Stimulated activated effector memory CD8-positive, alpha-beta T cell treated with anti-CD3 and anti-CD28 coated beads, Interleukin-12 subunit alpha, Interleukin-12 subunit beta, amount 100 ng/mL, for 72 hours (primary cell): ENCODE measurements around the gene GDNF.

Experiments used
- ATAC-seq: fragments of 150-1000 bp; cut with Tn5 transposase; 2 replicates; pipeline ENCODE4 v1.10.0; 2021
- DNase-seq, 2 donors: peaks; one replicate each; pipeline ENCODE4 v3.0.0; 2021 to 2022; ENCODE audit warnings: low spot score in 2 of 2
- H3K27ac Mint-ChIP-seq: one replicate; pipeline ENCODE4 v1.8.0; 2022; ENCODE audit warnings: mild to moderate bottlenecking, mixed read lengths
- H3K36me3 Mint-ChIP-seq: one replicate; pipeline ENCODE4 v1.8.0; 2022; ENCODE audit warnings: mild to moderate bottlenecking, mixed read lengths
- H3K4me1 Mint-ChIP-seq: one replicate; pipeline ENCODE4 v1.8.0; 2022; ENCODE audit warnings: mixed read lengths
- H3K4me3 Mint-ChIP-seq: one replicate; pipeline ENCODE4 v1.8.0; 2022; ENCODE audit warnings: mild to moderate bottlenecking, mixed read lengths
- H3K9me3 Mint-ChIP-seq: one replicate; pipeline ENCODE4 v1.8.0; 2022; ENCODE audit warnings: mixed read lengths

Gene GDNF

DNA sequence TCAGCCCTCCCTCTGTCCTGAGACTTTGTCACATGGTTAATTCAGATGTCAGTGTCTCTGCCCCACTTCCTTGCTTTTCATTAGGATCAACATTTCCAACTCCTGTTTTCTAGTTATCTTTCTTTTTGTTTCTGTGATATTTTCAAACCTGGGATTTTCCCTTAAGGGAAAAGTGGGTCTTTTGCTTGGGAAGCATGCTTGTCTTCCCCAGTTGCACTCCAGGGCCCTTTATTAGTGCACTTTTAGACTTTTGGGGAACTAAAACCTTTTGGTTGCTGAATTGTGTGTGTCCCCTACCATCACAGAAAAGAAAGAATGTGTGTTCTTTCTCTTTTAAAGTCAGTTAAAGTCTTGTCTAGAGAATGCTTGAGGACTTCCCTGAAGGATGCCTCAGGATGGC, 18.4 kb upstream of the GDNF start:
- Mint-ChIP-seq H3K9me3 (peaks cover 4% of the 10 kb centered on the region), H3K4me3 (no peak overlapping the region), H3K36me3 (no peaks in the 10 kb centered on the region), H3K27ac (no peak overlapping the region), H3K4me1 (no peaks in the 10 kb centered on the region)
- DNase-seq (no peak), ATAC-seq (no peak)

DNA sequence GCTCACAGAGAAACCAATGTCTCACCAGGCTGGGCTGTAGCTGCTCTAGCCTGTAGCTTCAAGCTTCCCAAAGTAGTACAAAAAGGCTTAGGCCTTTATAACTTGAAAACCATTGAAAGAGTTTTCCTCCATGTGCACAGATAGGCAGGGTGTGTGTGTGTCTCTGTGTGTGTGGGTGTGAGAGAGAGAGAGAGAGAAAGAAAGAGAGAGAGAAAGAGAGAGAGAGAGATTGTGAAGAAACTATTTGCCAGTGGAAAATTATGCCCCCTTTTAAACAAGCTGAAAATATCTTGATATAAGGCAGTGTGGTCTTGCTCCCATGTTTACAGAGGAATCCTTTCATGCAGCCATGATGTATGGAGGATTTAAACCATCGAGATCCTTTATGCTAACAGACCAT, 17.9 kb upstream of the GDNF start:
- H3K36me3 Mint-ChIP-seq: no peaks in the 10 kb centered on the region
- H3K4me1 Mint-ChIP-seq: no peaks in the 10 kb centered on the region
- H3K4me3 Mint-ChIP-seq: no peak overlapping the region
- H3K9me3 Mint-ChIP-seq: peaks cover 4% of the 10 kb centered on the region
- ATAC-seq (no peak), DNase-seq (no peak)
- H3K27ac Mint-ChIP-seq: no peak overlapping the region

DNA sequence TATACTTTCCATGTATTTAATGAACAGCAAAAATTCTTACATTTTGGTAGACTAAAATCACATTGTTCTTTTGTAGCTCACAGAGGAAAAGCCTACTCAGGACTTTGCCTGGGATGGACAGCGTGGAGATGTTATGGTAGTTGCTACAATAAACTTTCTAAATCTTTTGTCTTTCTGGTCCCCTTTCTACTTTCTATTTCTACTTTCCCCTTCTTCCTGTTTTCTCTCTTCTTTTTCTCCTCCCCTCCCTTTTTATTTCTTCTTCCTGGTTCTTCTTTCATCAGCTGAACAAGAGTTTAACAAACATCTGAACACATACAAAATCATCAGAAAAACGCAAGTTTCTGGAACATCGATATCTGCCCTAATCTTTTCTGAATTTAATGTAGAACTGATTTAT, 15.6 kb upstream of the GDNF start:
- H3K9me3 Mint-ChIP-seq: peaks cover 4% of the 10 kb centered on the region
- ATAC-seq: no peak
- H3K27ac Mint-ChIP-seq: no peak overlapping the region
- H3K4me1 Mint-ChIP-seq: no peaks in the 10 kb centered on the region
- no peaks in the 10 kb centered on the region for H3K36me3 Mint-ChIP-seq
- H3K4me3 Mint-ChIP-seq: no peak overlapping the region
- no peak for DNase-seq

DNA sequence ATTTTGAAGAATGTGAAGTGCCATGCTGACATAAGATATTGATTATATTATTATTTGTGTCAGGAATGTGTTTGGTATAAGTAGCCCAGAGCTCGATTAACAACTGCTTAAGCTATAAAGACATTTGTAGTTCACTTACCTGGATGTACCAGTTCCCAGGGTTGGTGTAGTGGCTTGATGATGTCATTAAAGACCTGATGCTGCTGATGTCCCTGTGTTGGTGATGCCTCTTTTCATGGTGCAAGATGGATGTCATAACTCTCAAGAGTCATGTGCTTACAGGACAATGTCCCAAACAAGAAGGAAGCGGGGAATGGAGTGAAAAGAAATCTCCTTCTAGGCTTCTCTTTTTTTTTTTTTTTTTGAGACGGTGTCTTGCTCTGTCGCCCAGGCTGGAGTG, 11.5 kb upstream of the GDNF start:
- no peak overlapping the region for H3K27ac Mint-ChIP-seq
- no peak overlapping the region for H3K4me3 Mint-ChIP-seq
- ATAC-seq: no peak

DNA sequence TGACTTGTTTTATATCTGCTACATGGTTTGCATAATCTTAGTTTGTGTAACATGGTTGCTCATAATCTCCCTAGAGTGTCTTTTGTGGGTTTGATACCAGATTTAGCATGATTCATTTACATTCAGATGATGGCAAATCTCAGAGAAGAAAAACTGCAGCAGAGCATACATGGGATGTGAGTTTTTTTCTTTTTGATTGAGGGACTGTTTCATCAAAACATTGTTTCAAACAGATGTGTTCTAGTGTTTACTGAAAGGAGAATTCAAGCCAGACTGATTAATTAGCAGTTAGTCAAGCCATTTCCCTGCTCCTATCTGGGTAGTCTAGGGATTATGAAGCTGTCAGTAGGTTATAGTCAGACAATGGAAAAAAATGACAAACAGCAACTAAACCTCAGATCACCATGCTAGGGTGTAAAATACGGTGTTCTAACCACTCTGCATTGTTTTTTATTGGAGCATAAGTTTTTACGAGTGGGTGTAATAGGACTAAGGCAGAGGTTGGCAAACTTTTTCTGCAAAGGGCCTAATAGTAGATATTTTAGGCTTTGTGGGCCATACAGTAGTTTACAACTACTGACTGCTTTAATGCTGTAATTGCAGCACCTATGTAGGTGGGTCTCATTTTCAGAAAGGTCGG, 10.5 kb upstream of the GDNF start:
- DNase-seq (no peak), ATAC-seq (no peak)
- Mint-ChIP-seq H3K36me3 (no peaks in the 10 kb centered on the region), H3K4me3 (no peak overlapping the region), H3K27ac (no peak overlapping the region), H3K4me1 (no peaks in the 10 kb centered on the region), H3K9me3 (no peaks in the 10 kb centered on the region)

More for the DNA sequence above, 11.5 kb upstream of the GDNF start:
- no peak for DNase-seq
- Mint-ChIP-seq H3K9me3 (peaks cover 4% of the 10 kb centered on the region), H3K4me1 (no peaks in the 10 kb centered on the region), H3K36me3 (no peaks in the 10 kb centered on the region)

DNA sequence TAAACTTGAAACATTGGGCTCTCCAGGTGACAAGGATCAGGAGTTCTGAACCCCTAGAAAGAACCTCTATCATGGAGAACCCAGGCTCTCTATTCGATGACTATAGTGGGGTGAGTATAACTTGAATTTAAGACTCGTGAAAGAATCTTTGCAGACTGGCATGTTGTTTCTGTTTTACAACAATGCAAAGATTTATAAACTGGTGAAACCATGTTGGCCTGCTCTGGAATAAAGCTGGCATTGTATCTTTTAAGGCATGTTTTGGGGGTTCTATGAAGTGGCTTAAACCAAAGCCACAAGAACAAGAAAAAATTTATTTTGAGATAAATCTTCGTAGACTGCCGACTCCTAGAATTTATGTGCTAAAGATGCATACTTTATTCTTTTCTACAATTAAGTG, 9.8 kb upstream of the GDNF start:
- no peak overlapping the region for H3K4me3 Mint-ChIP-seq
- H3K9me3 Mint-ChIP-seq: no peaks in the 10 kb centered on the region
- H3K27ac Mint-ChIP-seq: no peak overlapping the region
- no peaks in the 10 kb centered on the region for H3K4me1 Mint-ChIP-seq
- ATAC-seq: no peak
- no peaks in the 10 kb centered on the region for H3K36me3 Mint-ChIP-seq
- no peak for DNase-seq

DNA sequence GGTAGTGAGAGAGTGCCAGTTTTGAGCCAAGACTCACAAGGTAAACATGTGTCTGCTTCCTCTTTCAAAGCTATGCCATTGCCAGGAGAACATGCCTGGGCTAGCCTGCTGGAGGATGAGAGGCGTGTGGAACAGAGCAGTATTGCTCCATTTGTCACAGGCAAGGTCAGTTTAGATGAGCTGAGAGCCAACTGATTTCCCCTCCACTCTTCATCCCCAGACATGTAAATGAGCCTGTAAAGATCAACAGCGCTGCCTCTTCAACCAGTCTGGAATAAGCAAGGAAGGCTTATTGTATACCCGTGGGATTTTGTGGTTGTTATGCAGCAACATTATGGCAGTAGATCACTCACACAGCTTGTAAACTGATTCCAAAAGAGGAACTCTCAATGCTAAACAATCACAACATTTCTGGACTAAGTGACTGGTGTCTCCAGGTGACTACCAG, 8.2 kb upstream of the GDNF start:
- Mint-ChIP-seq H3K36me3 (no peaks in the 10 kb centered on the region), H3K4me3 (no peak overlapping the region), H3K4me1 (no peaks in the 10 kb centered on the region), H3K27ac (no peak overlapping the region), H3K9me3 (no peaks in the 10 kb centered on the region)
- DNase-seq (no peak), ATAC-seq (peak; percentile 31)

DNA sequence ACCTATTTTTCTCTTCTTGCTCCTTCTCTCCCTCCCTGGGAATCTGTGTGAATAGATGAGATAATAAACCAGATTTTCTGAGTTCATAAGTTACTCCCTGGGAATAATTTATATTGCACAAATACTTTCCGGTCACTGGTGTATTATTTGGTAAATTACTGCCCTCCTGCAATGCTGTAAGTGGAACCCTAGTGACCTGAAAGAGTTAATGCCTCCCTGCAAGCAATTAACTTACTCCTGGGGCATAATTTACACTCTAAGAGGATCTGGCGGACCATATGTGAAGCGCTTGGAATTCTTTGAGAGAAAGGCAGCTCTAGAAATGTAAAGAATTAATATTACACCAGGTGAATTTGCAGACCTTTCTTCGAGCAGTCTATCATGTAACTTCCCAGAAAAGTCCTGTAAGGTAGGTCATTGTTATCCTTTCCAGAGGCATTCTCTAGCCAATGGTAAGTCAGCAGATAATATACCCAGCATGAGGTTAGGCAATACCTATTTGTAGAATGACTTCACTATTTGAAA, 7.0 kb upstream of the GDNF start:
- Mint-ChIP-seq H3K9me3 (no peaks in the 10 kb centered on the region), H3K4me1 (no peaks in the 10 kb centered on the region), H3K36me3 (no peaks in the 10 kb centered on the region), H3K27ac (no peak overlapping the region), H3K4me3 (no peak overlapping the region)
- no peak for ATAC-seq
- no peak for DNase-seq

DNA sequence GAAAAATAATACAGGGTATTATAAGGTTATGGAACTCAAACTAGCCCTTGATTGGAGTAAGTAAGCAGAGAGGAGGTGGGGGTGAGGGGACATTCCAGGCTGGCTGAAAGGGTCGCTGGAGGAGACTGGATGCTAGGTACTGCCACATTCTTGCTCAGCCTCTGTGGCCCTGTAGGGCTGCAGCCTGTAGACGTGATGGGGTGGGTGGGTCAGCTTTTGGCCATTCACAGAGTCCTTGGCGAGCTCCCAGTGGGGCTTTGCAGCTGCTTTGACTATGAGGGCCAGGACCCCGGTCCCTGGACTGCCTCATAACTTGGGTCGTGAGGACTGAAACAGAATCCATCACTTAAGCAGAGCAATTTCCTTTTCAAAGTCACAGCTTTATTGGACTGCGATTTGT, 4.2 kb upstream of the GDNF start:
- Mint-ChIP-seq H3K36me3 (no peaks in the 10 kb centered on the region), H3K4me3 (no peak overlapping the region), H3K9me3 (no peaks in the 10 kb centered on the region), H3K4me1 (no peaks in the 10 kb centered on the region), H3K27ac (no peak overlapping the region)
- no peak for ATAC-seq
- DNase-seq: no peak

DNA sequence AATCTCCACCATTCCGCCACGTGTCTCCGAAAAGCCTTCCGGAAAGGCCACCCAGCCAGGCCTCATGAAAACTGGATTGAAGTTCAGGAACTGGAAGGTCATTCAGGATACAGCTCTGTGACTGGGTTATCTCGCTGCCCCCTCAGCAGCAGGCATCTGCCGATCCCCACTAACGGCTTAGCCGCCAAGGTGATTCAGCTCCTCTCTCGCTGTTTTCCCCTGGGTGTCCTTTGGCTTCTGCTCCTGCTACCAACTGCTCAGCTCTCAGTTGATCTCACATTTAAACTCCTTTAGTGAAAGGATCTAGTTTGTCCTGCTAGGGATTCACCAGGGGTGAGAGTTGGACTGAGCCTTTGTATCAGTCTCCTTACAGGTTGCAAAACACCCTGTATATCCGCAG, 2.2 kb upstream of the GDNF start:
- no peak overlapping the region for H3K4me3 Mint-ChIP-seq
- ATAC-seq (no peak), DNase-seq (no peak)
- H3K9me3 Mint-ChIP-seq: no peaks in the 10 kb centered on the region
- H3K36me3 Mint-ChIP-seq: no peaks in the 10 kb centered on the region
- H3K27ac Mint-ChIP-seq: no peak overlapping the region
- peaks cover 17% of the 10 kb centered on the region for H3K4me1 Mint-ChIP-seq

DNA sequence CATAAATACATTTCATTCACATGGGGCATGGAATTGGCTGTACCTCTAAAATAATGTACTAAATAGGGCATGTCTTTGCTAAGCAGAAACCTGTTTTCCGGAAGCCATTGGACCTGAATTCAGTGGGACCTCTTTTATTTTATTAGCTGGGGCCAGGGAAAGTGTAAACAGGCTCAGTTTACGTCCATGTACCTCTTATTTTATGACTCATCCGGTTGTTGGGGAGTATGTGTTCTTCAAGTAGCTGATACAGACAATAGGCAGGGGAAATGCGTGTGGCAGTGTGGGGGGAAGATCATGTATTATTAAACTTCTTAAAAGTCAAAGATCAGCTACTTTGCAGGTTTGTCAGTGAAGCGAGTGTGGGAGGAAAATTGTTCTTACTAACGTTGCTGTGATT, 1.4 kb upstream of the GDNF start:
- Mint-ChIP-seq H3K27ac (no peak overlapping the region), H3K4me3 (no peak overlapping the region), H3K36me3 (no peaks in the 10 kb centered on the region), H3K9me3 (no peaks in the 10 kb centered on the region), H3K4me1 (peaks cover 20% of the 10 kb centered on the region)
- no peak for ATAC-seq
- DNase-seq: no peak

DNA sequence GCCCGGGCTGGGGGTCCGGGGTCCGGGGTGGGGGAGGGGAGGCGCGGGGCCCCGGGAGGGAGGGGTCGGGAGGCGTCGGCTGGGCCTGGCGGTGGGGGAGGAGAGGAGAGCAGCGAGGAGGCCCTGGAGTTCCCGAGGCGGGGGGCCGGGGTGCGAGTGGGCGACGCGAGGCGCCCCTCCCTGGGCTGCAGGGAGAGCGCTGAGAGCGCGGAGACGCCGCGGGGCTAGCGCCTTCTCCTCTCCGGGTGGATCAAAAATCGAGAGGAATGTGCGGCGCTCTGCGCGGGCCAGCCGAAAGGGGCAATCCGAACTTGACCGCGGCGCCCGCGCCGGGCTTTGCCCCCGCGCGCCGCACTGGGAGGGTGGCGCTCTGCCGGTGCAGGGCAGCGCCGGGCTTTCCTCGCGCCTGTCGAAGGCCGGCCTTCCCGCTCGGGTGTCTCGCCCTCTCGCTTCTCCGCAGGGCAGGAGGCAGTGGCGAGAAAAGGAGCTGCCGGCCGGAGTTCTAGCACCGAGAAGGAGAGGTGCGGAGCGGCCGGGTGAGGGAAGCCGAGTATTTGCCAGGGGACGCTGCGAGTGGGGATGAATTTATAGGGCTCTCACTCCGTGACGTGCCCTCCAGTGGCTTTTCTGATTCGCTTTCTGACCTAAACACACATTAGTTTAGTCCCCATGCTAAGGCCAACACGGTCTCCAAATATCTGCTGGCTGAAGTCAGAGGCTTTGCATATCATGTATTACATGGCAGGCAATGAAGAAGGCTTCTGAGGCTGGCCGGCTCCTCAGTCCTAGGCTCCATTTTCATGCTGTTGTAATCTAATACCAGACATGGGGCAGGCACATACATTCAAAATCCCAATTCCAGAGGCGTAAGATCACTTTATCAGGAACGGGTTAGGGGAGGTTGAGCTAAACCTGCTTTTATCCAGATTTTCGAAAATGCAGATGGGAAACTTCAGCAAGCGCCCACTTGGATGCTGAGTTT, 503 bp upstream of the GDNF start:
- no peak overlapping the region for H3K27ac Mint-ChIP-seq
- no peak overlapping the region for H3K4me3 Mint-ChIP-seq
- ATAC-seq (no peak), DNase-seq (no peak)
- no peaks in the 10 kb centered on the region for H3K36me3 Mint-ChIP-seq
- no peaks in the 10 kb centered on the region for H3K9me3 Mint-ChIP-seq
- peaks cover 20% of the 10 kb centered on the region for H3K4me1 Mint-ChIP-seq

DNA sequence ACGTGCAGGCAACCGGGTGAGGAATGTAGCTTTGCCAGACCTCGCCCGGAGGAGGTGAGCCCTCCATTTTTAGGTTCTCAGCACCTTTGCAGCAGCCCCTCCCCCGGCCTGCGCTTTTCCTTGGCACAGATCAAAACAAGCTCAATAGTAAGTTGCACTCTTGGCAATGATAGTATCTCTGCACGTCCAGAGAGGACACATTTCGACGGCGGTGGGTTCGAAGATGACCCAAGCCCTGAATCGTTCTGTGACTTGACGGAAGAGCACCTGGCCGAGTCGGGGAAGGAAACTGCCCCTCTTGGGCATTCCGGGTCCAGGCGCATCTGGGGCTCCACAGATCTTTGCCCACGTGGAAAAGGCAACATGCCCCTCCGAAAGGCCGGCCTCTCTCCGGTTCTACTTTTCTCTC, 904 bp downstream of the GDNF start:
- Mint-ChIP-seq H3K9me3 (no peaks in the 10 kb centered on the region), H3K4me1 (peaks cover 26% of the 10 kb centered on the region), H3K4me3 (peak overlapping the region; percentile 66), H3K36me3 (no peaks in the 10 kb centered on the region), H3K27ac (no peak overlapping the region)
- no peak for DNase-seq
- no peak for ATAC-seq

DNA sequence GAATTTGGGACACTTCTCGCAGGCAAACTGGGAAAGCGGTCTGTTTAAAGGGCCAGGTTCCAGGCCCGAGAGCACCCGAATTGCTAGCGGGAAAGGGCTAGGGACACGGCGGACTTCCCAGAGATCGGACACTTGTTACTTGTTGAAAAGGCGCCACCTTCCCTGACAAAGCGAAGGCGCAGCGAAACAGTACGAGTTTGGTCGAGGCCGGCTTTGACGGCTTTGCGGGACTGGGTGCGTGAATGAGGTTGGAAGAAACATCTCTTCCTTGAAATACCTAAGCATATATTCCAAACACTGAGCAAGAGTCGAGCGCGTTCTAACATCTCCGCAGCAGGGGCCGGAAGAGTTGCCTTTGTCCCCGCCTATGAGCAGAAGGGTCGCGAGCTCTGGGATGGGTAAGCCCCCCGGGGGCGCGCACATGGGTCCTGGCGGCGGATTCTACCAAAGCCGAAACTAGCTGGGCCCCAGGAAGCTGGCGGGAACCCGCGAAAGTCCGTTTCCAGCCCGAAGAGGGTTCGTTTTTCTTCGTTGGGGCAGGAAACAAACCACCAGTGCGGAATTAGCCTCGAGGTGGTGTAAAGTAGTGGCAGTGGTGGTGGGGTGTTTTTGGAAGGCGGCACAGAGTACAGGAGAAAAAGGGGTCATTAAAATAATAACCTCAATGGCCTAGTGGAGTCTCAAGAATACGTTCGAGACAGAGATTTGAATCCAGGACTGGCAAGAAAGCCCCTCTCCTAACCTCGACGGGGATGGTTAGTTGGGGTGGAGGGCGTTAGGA, 1.5 kb downstream of the GDNF start:
- peaks cover 26% of the 10 kb centered on the region for H3K4me1 Mint-ChIP-seq
- ATAC-seq (no peak), DNase-seq (no peak)
- no peaks in the 10 kb centered on the region for H3K9me3 Mint-ChIP-seq
- H3K36me3 Mint-ChIP-seq: no peaks in the 10 kb centered on the region
- peak overlapping the region; percentile 66 for H3K4me3 Mint-ChIP-seq
- H3K27ac Mint-ChIP-seq: no peak overlapping the region

DNA sequence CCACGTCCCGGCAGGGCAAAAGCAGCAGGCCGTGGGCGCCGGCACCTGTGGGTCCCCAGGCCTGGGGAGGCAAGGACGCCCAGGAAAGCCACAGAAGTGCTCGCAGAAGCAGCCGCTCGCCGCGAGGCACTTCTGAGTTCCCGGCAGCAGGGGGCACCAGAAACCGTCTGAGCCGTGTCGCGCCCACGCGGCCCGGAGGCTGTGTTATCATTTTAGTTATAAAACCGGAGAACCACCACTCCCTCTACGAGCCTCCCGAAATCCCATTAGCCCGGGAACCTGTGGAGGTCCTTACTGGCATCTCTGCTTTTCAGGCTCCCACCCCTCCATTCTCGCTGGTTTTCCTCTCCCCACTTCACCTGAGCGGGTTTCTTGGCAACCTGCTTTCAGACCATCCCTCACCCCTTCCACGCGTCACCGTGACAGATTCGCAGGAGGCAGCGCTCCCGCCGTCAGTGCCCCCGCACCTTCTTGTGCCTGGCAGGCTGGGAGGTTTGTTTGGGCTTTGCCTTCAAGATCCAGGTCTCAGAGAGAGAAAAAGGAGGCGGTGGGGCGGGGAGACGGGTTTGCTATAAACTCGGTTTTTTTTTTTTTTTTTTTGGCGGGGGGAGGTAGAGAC, 2.3 kb downstream of the GDNF start:
- H3K4me3 Mint-ChIP-seq: peak overlapping the region; percentile 66
- ATAC-seq (peak; percentile 66), DNase-seq (peak; percentile 62 to 88)
- H3K36me3 Mint-ChIP-seq: no peaks in the 10 kb centered on the region
- no peak overlapping the region for H3K27ac Mint-ChIP-seq
- H3K4me1 Mint-ChIP-seq: peaks cover 26% of the 10 kb centered on the region
- H3K9me3 Mint-ChIP-seq: no peaks in the 10 kb centered on the region
